Activated CD4-positive, alpha-beta T cell treated with anti-CD3 and anti-CD28 coated beads, Interleukin-2, amount 50 U/mL, for 16 hours (primary cell): ENCODE measurements around the gene TUBA4B.
"Not testable (repeated sequence)": the region's sequence is repeated elsewhere in the genome, so short reads cannot be mapped to it uniquely, and the experiment has no call there.

Source experiments
- DNase-seq: peaks from one replicate; pipeline ENCODE4 v3.0.0-alpha.2; 2020

The TUBA4B gene

GRCh38 chr2:219293736-219294231 is 40.7 kb downstream of the TUBA4B start:
- no peak for DNase-seq

GRCh38 chr2:219294356-219295351 is 41.6 kb downstream of the TUBA4B start:
- DNase-seq: peak; percentile 90

- no peak for DNase-seq
Observed at GRCh38 chr2:219296142-219296541, 43.1 kb downstream of the TUBA4B start.

- no peak for DNase-seq
Observed at GRCh38 chr2:219296631-219297391, 43.8 kb downstream of the TUBA4B start.

GRCh38 chr2:219297766-219298456 is 44.9 kb downstream of the TUBA4B start:
- no peak for DNase-seq

GRCh38 chr2:219298759-219299371 is 45.8 kb downstream of the TUBA4B start:
- peak; percentile 90 for DNase-seq

GRCh38 chr2:219299372-219299760 is 46.3 kb downstream of the TUBA4B start:
- no peak for DNase-seq

GRCh38 chr2:219300022-219300421 is 47.0 kb downstream of the TUBA4B start:
- no peak for DNase-seq

GRCh38 chr2:219302412-219302968 is 49.4 kb downstream of the TUBA4B start:
- DNase-seq: no peak

- DNase-seq: no peak
Observed at GRCh38 chr2:219304223-219304622, 51.2 kb downstream of the TUBA4B start.

- DNase-seq: no peak
Observed at GRCh38 chr2:219306047-219306446, 53.0 kb downstream of the TUBA4B start.

GRCh38 chr2:219308142-219309101 is 55.4 kb downstream of the TUBA4B start:
- peak; percentile 58 for DNase-seq

- no peak for DNase-seq
Observed at GRCh38 chr2:219309278-219309677, 56.2 kb downstream of the TUBA4B start, which contains the start of gene PTPRN. TSS of gene PTPRN (minus strand) at chr2:219309401. CDS start at chr2:219309332, 69 bp downstream.

GRCh38 chr2:219312683-219313263 is 59.7 kb downstream of the TUBA4B start:
- not testable (repeated sequence) for DNase-seq

- no peak for DNase-seq
Observed at GRCh38 chr2:219314804-219315468, 61.9 kb downstream of the TUBA4B start.
